Upper lobe of left lung (tissue), 4 donors: ENCODE results near the gene PTPRG.

Source experiments
- CTCF ChIP-seq, 6 experiments: fragments of 450-650 bp in 4 of 6; fragments of 200-600 bp in 2 of 6; sonication (generic) in 2 of 6; IDR thresholded peaks; one replicate each; pipeline ENCODE4 v1.5.1; 2016 to 2019; ENCODE audit warnings: antibody characterized with exemption in 6 of 6
- EP300 ChIP-seq, 4 donors: sonication (generic); formaldehyde crosslinking; IDR thresholded peaks; one replicate each; pipeline ENCODE4 v1.5.1; 2017; ENCODE audit warnings: antibody characterized with exemption in 4 of 4, control low read depth in 2 of 4
- POLR2A ChIP-seq, 4 donors: fragments of 450-650 bp; IDR thresholded peaks; one replicate each; pipeline ENCODE4 v1.5.1; 2016 to 2017; ENCODE audit warnings: antibody characterized with exemption in 4 of 4, mild to moderate bottlenecking in 2 of 4
- POLR2AphosphoS5 ChIP-seq, 2 donors: sonication (generic); formaldehyde crosslinking; IDR thresholded peaks; one replicate each; pipeline ENCODE4 v1.5.1; 2017; ENCODE audit warnings: antibody characterized with exemption in 2 of 2

GRCh38 chr3:61996366-61996765 lies 435.0 kb downstream of the PTPRG start:
- TF ChIP-seq CTCF (IDR thresholded peaks at IDR 0.05) (no peak), POLR2A (IDR thresholded peaks at IDR 0.05) (no peak), POLR2AphosphoS5 (IDR thresholded peaks at IDR 0.05) (no peak), EP300 (IDR thresholded peaks at IDR 0.05) (no peak)
